Renal pelvis (tissue), 12 donors: ENCODE measurements around the gene XBP1. TPM values are rescaled to one million over a fixed set of nuclear protein-coding genes. Genes with fewer than 3 reads are reported as not detected.
"Not testable (repeated sequence)": the region's sequence is repeated elsewhere in the genome, so short reads cannot be mapped to it uniquely, and the experiment has no call there.

Experiments used
- DNase-seq: peaks from one replicate; pipeline ENCODE4 v3.0.0-alpha.2; 2013
- long read RNA-seq, 16 experiments: transcript quantifications; one replicate each; lab custom pipeline, GENCODE V29; 2026
- polyA plus RNA-seq, 3 donors: library from polyadenylated mRNA; unstranded; fragments of 120-200 nt; gene quantifications; one replicate each; pipeline ENCODE4 v1.2.1, GENCODE V29; 2013; ENCODE audit not compliant: insufficient read length in 3 of 3

The XBP1 gene
- polyA plus RNA-seq, result 100 to 1,000 TPM; 136 to 156 (median 150) TPM
- long read RNA-seq, donor 1, transcript XBP1-201 (5 exons, 1,850 nt), result major isoform, 83 of 87 reads
- long read RNA-seq, donor 1, partial matches to known transcripts, result 0 of 87 reads
- long read RNA-seq, donor 1, other reads (novel, unspliced or antisense), result 0 of 87 reads
- long read RNA-seq, donor 2, transcript XBP1-201 (5 exons, 1,850 nt), result major isoform, 84 of 87 reads
- long read RNA-seq, donor 2, partial matches to known transcripts, result 0 of 87 reads
- long read RNA-seq, donor 2, other reads (novel, unspliced or antisense), result 0 of 87 reads
- long read RNA-seq, donor 3, transcript XBP1-206 (2 exons, 2,173 nt), result minor isoform, 5 of 87 reads
- long read RNA-seq, donor 3, transcript XBP1-201 (5 exons, 1,850 nt), result major isoform, 62 of 87 reads
- long read RNA-seq, donor 3, partial matches to known transcripts, result 17 of 87 reads
- long read RNA-seq, donor 3, other reads (novel, unspliced or antisense), result 0 of 87 reads
- long read RNA-seq, donor 4, transcript XBP1-201 (5 exons, 1,850 nt), result major isoform, 74 of 106 reads
- long read RNA-seq, donor 4, partial matches to known transcripts, result 30 of 106 reads
- long read RNA-seq, donor 4, other reads (novel, unspliced or antisense), result 0 of 106 reads
- long read RNA-seq, donor 5, transcript XBP1-201 (5 exons, 1,850 nt), result major isoform, 35 of 38 reads
- long read RNA-seq, donor 5, partial matches to known transcripts, result 0 of 38 reads
- long read RNA-seq, donor 5, other reads (novel, unspliced or antisense), result 0 of 38 reads
- long read RNA-seq, donor 6, transcript XBP1-201 (5 exons, 1,850 nt), result major isoform, 75 of 84 reads
- long read RNA-seq, donor 6, transcript XBP1-205 (2 exons, 520 nt), result minor isoform, 6 of 84 reads
- long read RNA-seq, donor 6, partial matches to known transcripts, result 0 of 84 reads
- long read RNA-seq, donor 6, other reads (novel, unspliced or antisense), result 0 of 84 reads
- long read RNA-seq, donor 7, transcript XBP1-201 (5 exons, 1,850 nt), result major isoform, 85 of 94 reads
- long read RNA-seq, donor 7, partial matches to known transcripts, result 0 of 94 reads
- long read RNA-seq, donor 7, other reads (novel, unspliced or antisense), result 0 of 94 reads
- long read RNA-seq, donor 8, transcript XBP1-201 (5 exons, 1,850 nt), result major isoform, 37 of 39 reads
- long read RNA-seq, donor 8, partial matches to known transcripts, result 0 of 39 reads
- long read RNA-seq, donor 8, other reads (novel, unspliced or antisense), result 0 of 39 reads
- long read RNA-seq, donor 9, transcript XBP1-201 (5 exons, 1,850 nt), result major isoform, 86 of 92 reads
- long read RNA-seq, donor 9, partial matches to known transcripts, result 0 of 92 reads
- long read RNA-seq, donor 9, other reads (novel, unspliced or antisense), result 0 of 92 reads
- long read RNA-seq, donor 10, transcript XBP1-206 (2 exons, 2,173 nt), result minor isoform, 5 of 83 reads
- long read RNA-seq, donor 10, transcript XBP1-201 (5 exons, 1,850 nt), result major isoform, 71 of 83 reads
- long read RNA-seq, donor 10, transcript XBP1-205 (2 exons, 520 nt), result minor isoform, 7 of 83 reads
- long read RNA-seq, donor 10, partial matches to known transcripts, result 0 of 83 reads
- long read RNA-seq, donor 10, other reads (novel, unspliced or antisense), result 0 of 83 reads
- long read RNA-seq, donor 11, transcript XBP1-201 (5 exons, 1,850 nt), result major isoform, 44 of 73 reads
- long read RNA-seq, donor 11, partial matches to known transcripts, result 27 of 73 reads
- long read RNA-seq, donor 11, other reads (novel, unspliced or antisense), result 0 of 73 reads
- long read RNA-seq, donor 12, transcript XBP1-201 (5 exons, 1,850 nt), result major isoform, 97 of 103 reads
- long read RNA-seq, donor 12, partial matches to known transcripts, result 0 of 103 reads
- long read RNA-seq, donor 12, other reads (novel, unspliced or antisense), result 0 of 103 reads
- long read RNA-seq, donor 13, transcript XBP1-201 (5 exons, 1,850 nt), result major isoform, 42 of 48 reads
- long read RNA-seq, donor 13, partial matches to known transcripts, result 0 of 48 reads
- long read RNA-seq, donor 13, other reads (novel, unspliced or antisense), result 0 of 48 reads
- long read RNA-seq, donor 14, transcript XBP1-205 (2 exons, 520 nt), result minor isoform, 7 of 125 reads
- long read RNA-seq, donor 14, transcript XBP1-206 (2 exons, 2,173 nt), result minor isoform, 15 of 125 reads
- long read RNA-seq, donor 14, transcript XBP1-201 (5 exons, 1,850 nt), result major isoform, 103 of 125 reads
- long read RNA-seq, donor 14, partial matches to known transcripts, result 0 of 125 reads
- long read RNA-seq, donor 14, other reads (novel, unspliced or antisense), result 0 of 125 reads
- long read RNA-seq, donor 15, transcript XBP1-201 (5 exons, 1,850 nt), result major isoform, 126 of 190 reads
- long read RNA-seq, donor 15, transcript XBP1-206 (2 exons, 2,173 nt), result minor isoform, 8 of 190 reads
- long read RNA-seq, donor 15, partial matches to known transcripts, result 50 of 190 reads
- long read RNA-seq, donor 15, other reads (novel, unspliced or antisense), result 0 of 190 reads
- long read RNA-seq, donor 16, transcript XBP1-201 (5 exons, 1,850 nt), result major isoform, 60 of 66 reads
- long read RNA-seq, donor 16, partial matches to known transcripts, result 0 of 66 reads
- long read RNA-seq, donor 16, other reads (novel, unspliced or antisense), result 0 of 66 reads

GRCh38 chr22:28800308-28801041 lies at the start of gene XBP1:
Gene XBP1 (minus strand): TSS chr22:28800569.
- peak; percentile 95 for DNase-seq

GRCh38 chr22:28846994-28847393 lies 46.6 kb upstream of the XBP1 start:
- no peak for DNase-seq

- DNase-seq, result not testable (repeated sequence)
These were observed 43.9 kb upstream of the XBP1 start for GRCh38 chr22:28844277-28844676.

- DNase-seq, result no peak
These were observed 43.3 kb upstream of the XBP1 start for GRCh38 chr22:28843633-28844032.

GRCh38 chr22:28841111-28841510 lies 40.7 kb upstream of the XBP1 start:
- DNase-seq, result no peak

GRCh38 chr22:28838971-28839370 lies 38.6 kb upstream of the XBP1 start:
- no peak for DNase-seq

- no peak for DNase-seq
These were observed 37.3 kb upstream of the XBP1 start for GRCh38 chr22:28837640-28838039.

GRCh38 chr22:28835630-28836189 lies 35.3 kb upstream of the XBP1 start:
- no peak for DNase-seq

- no peak for DNase-seq
These were observed 33.0 kb upstream of the XBP1 start for GRCh38 chr22:28833276-28833923.

GRCh38 chr22:28832731-28833130 lies 32.4 kb upstream of the XBP1 start:
- DNase-seq, result no peak

- DNase-seq, result no peak
These were observed 31.0 kb upstream of the XBP1 start for GRCh38 chr22:28831140-28832072.

GRCh38 chr22:28830441-28830840 lies 30.1 kb upstream of the XBP1 start:
- no peak for DNase-seq

GRCh38 chr22:28829358-28830181 lies 29.2 kb upstream of the XBP1 start:
- DNase-seq, result peak; percentile 73

- DNase-seq, result no peak
These were observed 26.6 kb upstream of the XBP1 start for GRCh38 chr22:28826921-28827320.

- DNase-seq, result not testable (repeated sequence)
These were observed 26.1 kb upstream of the XBP1 start for GRCh38 chr22:28826430-28826829.
